SK-N-SH (cell line): ENCODE measurements around the gene UVRAG. TPM values are rescaled to one million over a fixed set of nuclear protein-coding genes. Genes with fewer than 3 reads are reported as not detected.
A peak's percentile ranks its signal among the peaks of the same experiment; 100 is the strongest.

Experiments
- CTCF ChIA-PET: fragments of 300-600, 350-600 bp; formaldehyde crosslinking; extraction: SDS; loops from one replicate; lab custom pipeline; 2021; lab: Yijun Ruan, JAX
- POLR2A ChIA-PET: fragments of 350-600 bp; sonication (Branson Sonifier 250); formaldehyde crosslinking; extraction: SDS; loops from one replicate; lab custom pipeline; 2020; ENCODE audit warnings: antibody characterized with exemption, inconsistent platforms; lab: Yijun Ruan, JAX
- DNase-seq: peaks from one replicate; pipeline ENCODE4 v3.0.0; 2012
- H2AFZ ChIP-seq: fragments of 200-600 bp; sonication (generic); 2 replicates; pipeline ENCODE4 v1.8.1; 2016; ENCODE audit warnings: antibody characterized with exemption, mild to moderate bottlenecking, low read depth
- H3F3A ChIP-seq: fragments of 200-600 bp; sonication (generic); replicated peaks from 2 replicates; pipeline ENCODE3; 2016; ENCODE audit warnings: antibody characterized with exemption, mild to moderate bottlenecking; ENCODE audit not compliant: insufficient read depth
- H3K27ac ChIP-seq, 2 experiments: fragments of 200-500 bp in 1 of 2; fragments of 200-600 bp in 1 of 2; sonication (Bioruptor generic) in 1 of 2; sonication (generic), shearing (Covaris generic) in 1 of 2; 2 replicates each; pipeline versions ENCODE4 v1.5.1 to v1.6.1; 2014 to 2016; ENCODE audit warnings: low read depth in 2 of 2, inconsistent platforms in 1 of 2, low read length in 1 of 2, mild to moderate bottlenecking in 1 of 2, mixed read lengths in 1 of 2
- H3K27me3 ChIP-seq: fragments of 200-600 bp; sonication (generic), shearing (Covaris generic); 2 replicates; pipeline ENCODE4 v1.6.1; 2016; ENCODE audit warnings: mixed run types; ENCODE audit not compliant: insufficient read depth
- H3K36me3 ChIP-seq, 2 experiments: fragments of 200-500 bp in 1 of 2; fragments of 200-600 bp in 1 of 2; sonication (Bioruptor generic) in 1 of 2; sonication (generic) in 1 of 2; replicated peaks in 1 of 2; 2 replicates each; pipeline versions ENCODE3 to v1.5.1; 2014 to 2016; ENCODE audit warnings: low read length in 1 of 2, mild to moderate bottlenecking in 1 of 2; ENCODE audit not compliant: insufficient read depth in 2 of 2, control insufficient read depth in 1 of 2
- H3K4me1 ChIP-seq, 2 experiments: fragments of 200-500 bp in 1 of 2; fragments of 200-600 bp in 1 of 2; sonication (Bioruptor generic) in 1 of 2; sonication (generic), shearing (Covaris generic) in 1 of 2; 2 replicates each; pipeline versions ENCODE4 v1.5.1 to v1.6.1; 2014 to 2016; ENCODE audit warnings: low read depth in 1 of 2, low read length in 1 of 2, mixed run types in 1 of 2; ENCODE audit not compliant: insufficient read depth in 2 of 2, control insufficient read depth in 1 of 2
- H3K4me2 ChIP-seq: fragments of 200-600 bp; sonication (generic), shearing (Covaris generic); 2 replicates; pipeline ENCODE4 v1.6.1; 2017; ENCODE audit warnings: mixed run types
- H3K4me3 ChIP-seq, 2 experiments: fragments of 200-500 bp in 1 of 2; fragments of 200-600 bp in 1 of 2; sonication (Bioruptor generic) in 1 of 2; sonication (generic), shearing (Covaris generic) in 1 of 2; 2 replicates each; pipeline versions ENCODE4 v1.5.1 to v1.8.1; 2014 to 2016; ENCODE audit warnings: low read depth in 2 of 2, inconsistent platforms in 1 of 2, low read length in 1 of 2, mild to moderate bottlenecking in 1 of 2, mixed read lengths in 1 of 2, moderate library complexity in 1 of 2
- H3K79me2 ChIP-seq: fragments of 200-600 bp; sonication (generic); 2 replicates; pipeline ENCODE4 v1.8.1; 2017; ENCODE audit warnings: mild to moderate bottlenecking; ENCODE audit not compliant: insufficient read depth
- H3K9ac ChIP-seq: fragments of 200-600 bp; sonication (generic); 2 replicates; pipeline ENCODE4 v1.6.1; 2017; ENCODE audit warnings: mixed run types
- H3K9me2 ChIP-seq: fragments of 200-600 bp; sonication (generic); 2 replicates; pipeline ENCODE4 v1.6.1; 2017; ENCODE audit warnings: mixed run types
- H3K9me3 ChIP-seq: fragments of 200-600 bp; sonication (generic); 2 replicates; pipeline ENCODE4 v1.6.1; 2017; ENCODE audit warnings: mixed run types, mild to moderate bottlenecking, moderate library complexity
- H4K20me1 ChIP-seq: fragments of 200-600 bp; sonication (generic); 2 replicates; pipeline ENCODE4 v1.6.1; 2017; ENCODE audit warnings: mild to moderate bottlenecking, mixed run types; ENCODE audit not compliant: insufficient read depth
- CTCF ChIP-seq: fragments of 200-600 bp; sonication (generic); IDR thresholded peaks from 2 replicates; pipeline ENCODE4 v1.6.1; 2017; ENCODE audit warnings: antibody characterized with exemption, mild to moderate bottlenecking, moderate library complexity
- ELF1 ChIP-seq: IDR thresholded peaks from 2 replicates; pipeline ENCODE4 v1.4.0; 2012
- EZH2phosphoT487 ChIP-seq: fragments of 200-600 bp; sonication (generic); IDR thresholded peaks from 2 replicates; pipeline ENCODE4 v1.6.1; 2017; ENCODE audit warnings: low read depth, mixed run types, mild to moderate bottlenecking, antibody characterized with exemption, moderate library complexity, borderline replicate concordance
- FOSL2 ChIP-seq: IDR thresholded peaks from 2 replicates; pipeline ENCODE4 v1.4.0; 2012; ENCODE audit warnings: low read depth, mild to moderate bottlenecking, moderate library complexity, borderline replicate concordance
- FOXJ3 ChIP-seq: sonication (generic); formaldehyde crosslinking; IDR thresholded peaks from 2 replicates; pipeline ENCODE4 v1.5.1; 2020; ENCODE audit warnings: mild to moderate bottlenecking, missing genetic modification reagents
- GABPA ChIP-seq: IDR thresholded peaks from 2 replicates; pipeline ENCODE4 v1.4.0; 2012; ENCODE audit warnings: low read depth, mild to moderate bottlenecking
- MAX ChIP-seq: IDR thresholded peaks from 2 replicates; pipeline ENCODE4 v1.4.0; 2012; ENCODE audit warnings: low read depth
- MXI1 ChIP-seq: IDR thresholded peaks from 2 replicates; pipeline ENCODE4 v1.6.1; 2012; ENCODE audit warnings: mild to moderate bottlenecking, low read depth, low read length, improper control_type of control experiment
- NFIC ChIP-seq: IDR thresholded peaks from 2 replicates; pipeline ENCODE4 v1.4.0; 2012; ENCODE audit warnings: borderline replicate concordance
- POLR2AphosphoS5 ChIP-seq: IDR thresholded peaks from 2 replicates; pipeline ENCODE4 v1.6.1; 2012; ENCODE audit warnings: low read depth, low read length
- RAD21 ChIP-seq: IDR thresholded peaks from 2 replicates; pipeline ENCODE4 v1.6.1; 2012; ENCODE audit warnings: mild to moderate bottlenecking, low read length
- SIN3A ChIP-seq: IDR thresholded peaks from 2 replicates; pipeline ENCODE4 v1.6.1; 2012; ENCODE audit warnings: low read depth, mild to moderate bottlenecking, low read length, moderate library complexity, borderline replicate concordance
- SMC3 ChIP-seq: IDR thresholded peaks from 2 replicates; pipeline ENCODE4 v1.6.1; 2012; ENCODE audit warnings: low read depth, low read length, improper control_type of control experiment
- TCF12 ChIP-seq: IDR thresholded peaks from 2 replicates; pipeline ENCODE4 v1.4.0; 2012
- TEAD4 ChIP-seq: IDR thresholded peaks from 2 replicates; pipeline ENCODE4 v1.4.0; 2012; ENCODE audit warnings: mild to moderate bottlenecking, borderline replicate concordance; ENCODE audit not compliant: insufficient read depth
- USF2 ChIP-seq: fragments of 150-350 bp; IDR thresholded peaks from 2 replicates; pipeline ENCODE4 v1.6.1; 2017; ENCODE audit warnings: antibody characterized with exemption, low read length, low read depth, borderline replicate concordance
- YY1 ChIP-seq: IDR thresholded peaks from 2 replicates; pipeline ENCODE4 v1.4.0; 2012; ENCODE audit warnings: low read depth, mild to moderate bottlenecking
- ZBTB33 ChIP-seq: IDR thresholded peaks from 2 replicates; pipeline ENCODE4 v1.4.0; 2012; ENCODE audit warnings: low read depth, borderline replicate concordance
- WGBS: methylation state at CpG from one replicate; pipeline ENCODE4 v1.1.6; 2017; ENCODE audit warnings: low lambda C conversion rate; 5-methylcytosine and 5-hydroxymethylcytosine counted together
- polyA plus RNA-seq, 3 experiments: library from polyadenylated mRNA; depleted of rRNA; stranded (reverse); fragments of >200 nt; gene quantifications; 2 replicates each; pipeline ENCODE4 v1.2.3, GENCODE V29; 2012

Gene UVRAG
- polyA plus RNA-seq, 1 of the 3 experiments (the other 2 are of a cell fraction), result 5.8 TPM

GRCh38 chr11:75858613-75859012, 43.6 kb downstream of the UVRAG start:
- ChIA-PET POLR2A (no interaction called here), CTCF (interaction anchor here (2.1 kb wide), 1 partner anchor 10 kb away, joined by 7 read pairs; no protein-coding TSS in a partner anchor)
- no peak overlapping the region for H2AFZ ChIP-seq
- no peaks in the 10 kb centered on the region for H4K20me1 ChIP-seq
- H3K4me1 ChIP-seq, result peaks cover 0 to 9% of the 10 kb centered on the region in 2 experiments; a peak in 1 of 4 replicates
- WGBS, result 86% methylated on average over 3 of the region's 3 CpGs
- TF ChIP-seq NFIC, result peak; percentile 15; the same call in 1 of the 2 replicates
- no peak for TF ChIP-seq TCF12
- TF ChIP-seq POLR2AphosphoS5, result no peak
- H3K9me2 ChIP-seq, result no peaks in the 10 kb centered on the region
- H3K9me3 ChIP-seq, result no peaks in the 10 kb centered on the region
- H3K4me3 ChIP-seq, result no peak overlapping the region
- no peak overlapping the region for H3K27ac ChIP-seq
- H3K79me2 ChIP-seq, result no peaks in the 10 kb centered on the region
- peaks cover 3 to 8% of the 10 kb centered on the region in 2 experiments for H3K36me3 ChIP-seq
- peaks cover 4% of the 10 kb centered on the region for H3F3A ChIP-seq
- H3K4me2 ChIP-seq, result no peak overlapping the region
- no peak for DNase-seq
- H3K27me3 ChIP-seq, result no peaks in the 10 kb centered on the region
- no peak overlapping the region for H3K9ac ChIP-seq

GRCh38 chr11:75859614-75860013, 44.6 kb downstream of the UVRAG start:
- Histone ChIP-seq H3K9me3 (no peaks in the 10 kb centered on the region), H3K36me3 (peaks cover 3 to 8% of the 10 kb centered on the region in 2 experiments), H3K27me3 (no peaks in the 10 kb centered on the region), H3K27ac (no peak overlapping the region), H4K20me1 (no peaks in the 10 kb centered on the region), H3K79me2 (no peaks in the 10 kb centered on the region), H3F3A (peaks cover 4% of the 10 kb centered on the region), H2AFZ (no peak overlapping the region), H3K4me2 (no peak overlapping the region), H3K4me3 (no peak overlapping the region), H3K9me2 (no peaks in the 10 kb centered on the region), H3K4me1 (peaks cover 0 to 9% of the 10 kb centered on the region in 2 experiments; a peak in 1 of 4 replicates), H3K9ac (no peak overlapping the region)
- WGBS, result 93% methylated on average over 2 of the region's 2 CpGs
- TF ChIP-seq ELF1, result no peak
- TF ChIP-seq SIN3A, result no peak
- TF ChIP-seq EZH2phosphoT487, result no peak
- ChIA-PET POLR2A (interaction anchor here (0.6 kb wide), 1 partner anchor 438 kb away, joined by 3 read pairs; no protein-coding TSS in a partner anchor), CTCF (interaction anchor here (2.1 kb wide), 1 partner anchor 9 kb away, joined by 7 read pairs; no protein-coding TSS in a partner anchor)
- DNase-seq, result no peak

- H2AFZ ChIP-seq, result no peak overlapping the region
- H3K27me3 ChIP-seq, result no peaks in the 10 kb centered on the region
- ChIA-PET POLR2A (no interaction called here), CTCF (interaction anchor here (7.9 kb wide), 1 partner anchor 61 kb away, joined by 115 read pairs; no protein-coding TSS in a partner anchor)
- no peak overlapping the region for H3K27ac ChIP-seq
- 97% methylated on average over 2 of the region's 2 CpGs for WGBS
- H3K79me2 ChIP-seq, result no peaks in the 10 kb centered on the region
- no peaks in the 10 kb centered on the region for H3K9me3 ChIP-seq
- no peak overlapping the region for H3K4me2 ChIP-seq
- H3F3A ChIP-seq, result peaks cover 4% of the 10 kb centered on the region
- H3K36me3 ChIP-seq, result peaks cover 3 to 8% of the 10 kb centered on the region in 2 experiments
- H3K9ac ChIP-seq, result no peak overlapping the region
- no peaks in the 10 kb centered on the region for H4K20me1 ChIP-seq
- DNase-seq, result no peak
- H3K4me1 ChIP-seq, result peaks cover 0 to 9% of the 10 kb centered on the region in 2 experiments; a peak in 1 of 4 replicates
- H3K9me2 ChIP-seq, result no peaks in the 10 kb centered on the region
- no peak overlapping the region for H3K4me3 ChIP-seq
- no peak for TF ChIP-seq TCF12
- no peak for TF ChIP-seq MXI1
- TF ChIP-seq FOSL2, result no peak
- TF ChIP-seq USF2, result no peak
- no peak for TF ChIP-seq SMC3
- TF ChIP-seq TEAD4, result no peak
- TF ChIP-seq YY1, result no peak
- TF ChIP-seq FOXJ3 (CRISPR knock-in tag), result no peak
- no peak for TF ChIP-seq ZBTB33
- TF ChIP-seq GABPA, result no peak
- TF ChIP-seq CTCF, result no peak
- TF ChIP-seq RAD21, result no peak
- no peak for TF ChIP-seq MAX
- no peak for TF ChIP-seq SIN3A
These were observed 47.4 kb downstream of the UVRAG start for GRCh38 chr11:75862437-75862836.
